ENCODE measurements around the gene XRCC1.
A peak's percentile ranks its signal among the peaks of the same experiment; 100 is the strongest.
"Not testable (repeated sequence)": the region's sequence is repeated elsewhere in the genome, so short reads cannot be mapped to it uniquely, and the experiment has no call there.

XRCC1 gene

GRCh38 chr19:43512399-43512798, 62.9 kb downstream of the XRCC1 start:
- H3K4me1 ChIP-seq (ENCODE audit: insufficient read depth, low read length); H3K36me3 ChIP-seq (ENCODE audit: insufficient read depth, low read length); H3K9ac ChIP-seq (ENCODE audit: low read depth, low read length); H3K9me3 ChIP-seq (ENCODE audit: control insufficient read depth, insufficient read depth, low read length): not testable (repeated sequence)

DNA sequence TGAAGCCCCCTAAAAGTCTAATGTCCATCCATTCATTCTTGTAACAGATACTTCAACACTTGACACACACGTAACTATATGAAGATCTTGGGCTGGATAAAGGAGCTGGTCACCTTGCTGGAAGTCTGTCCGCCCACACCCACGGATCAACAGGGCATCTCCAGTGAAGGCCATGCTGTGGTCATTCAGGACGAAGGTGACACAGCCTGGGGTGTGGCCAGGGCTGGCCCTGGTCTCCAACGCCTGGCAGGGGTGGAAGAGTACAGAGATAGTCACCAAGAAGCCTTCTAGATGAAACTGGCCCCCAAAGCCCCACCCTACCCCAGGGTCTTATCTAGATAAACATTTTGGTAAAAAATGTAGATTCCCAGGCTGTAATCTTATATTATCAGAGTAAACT, 64.0 kb downstream of the XRCC1 start:
- Histone ChIP-seq H3K4me1 (ENCODE audit: insufficient read depth, low read length) (no peaks in the 10 kb centered on the region), H3K9ac (ENCODE audit: low read depth, low read length) (no peak overlapping the region), H3K36me3 (ENCODE audit: insufficient read depth, low read length) (no peaks in the 10 kb centered on the region), H3K9me3 (ENCODE audit: control insufficient read depth, insufficient read depth, low read length) (no peaks in the 10 kb centered on the region)

DNA sequence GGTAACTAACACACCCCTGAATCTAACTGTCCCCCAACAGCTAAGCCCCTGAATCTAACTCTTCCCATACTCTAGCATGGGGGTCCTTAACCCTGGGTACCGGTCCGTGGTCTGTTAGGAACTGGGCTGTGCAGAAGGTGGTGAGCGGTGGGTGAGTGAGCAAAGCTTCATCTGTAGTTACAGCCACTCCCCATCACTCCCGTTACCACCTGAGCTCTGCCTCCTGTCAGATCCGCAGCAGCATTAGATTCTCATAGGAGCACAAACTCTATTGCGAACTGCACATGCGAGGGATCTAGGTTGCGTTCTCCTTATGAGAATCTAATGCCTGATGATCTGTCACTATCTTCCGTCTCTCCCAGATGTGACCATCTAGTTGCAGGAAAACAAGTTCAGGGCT, 64.6 kb downstream of the XRCC1 start:
- Histone ChIP-seq H3K9ac (ENCODE audit: low read depth, low read length) (no peak overlapping the region), H3K9me3 (ENCODE audit: control insufficient read depth, insufficient read depth, low read length) (no peaks in the 10 kb centered on the region), H3K36me3 (ENCODE audit: insufficient read depth, low read length) (no peaks in the 10 kb centered on the region), H3K4me1 (ENCODE audit: insufficient read depth, low read length) (no peaks in the 10 kb centered on the region)

DNA sequence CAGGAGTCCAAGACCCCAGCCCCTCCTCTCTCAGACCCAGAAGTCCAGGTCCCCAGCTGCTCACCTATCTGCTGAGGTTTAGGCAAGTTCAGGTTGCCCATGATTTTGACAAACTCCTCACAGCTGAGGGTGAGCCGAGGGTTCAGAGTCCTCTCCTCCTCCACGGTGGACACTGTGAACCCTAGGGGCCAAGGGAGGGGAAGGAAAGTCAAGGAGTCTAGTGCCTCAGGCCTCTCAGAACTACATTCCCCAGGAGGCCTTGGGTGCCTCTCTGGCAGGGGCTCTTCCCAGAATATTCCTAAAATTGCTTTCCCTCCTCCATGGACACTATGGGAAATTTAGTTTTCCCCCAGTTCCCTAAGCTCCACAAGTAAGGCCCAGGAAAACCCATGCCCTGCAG, 67.4 kb downstream of the XRCC1 start:
- H3K4me1 ChIP-seq (ENCODE audit: insufficient read depth, low read length) = no peaks in the 10 kb centered on the region; the same call in 1 of the 2 replicates
- H3K36me3 ChIP-seq (ENCODE audit: insufficient read depth, low read length) = no peaks in the 10 kb centered on the region
- no peak overlapping the region for H3K9ac ChIP-seq (ENCODE audit: low read depth, low read length)
- H3K9me3 ChIP-seq (ENCODE audit: control insufficient read depth, insufficient read depth, low read length) = no peaks in the 10 kb centered on the region

DNA sequence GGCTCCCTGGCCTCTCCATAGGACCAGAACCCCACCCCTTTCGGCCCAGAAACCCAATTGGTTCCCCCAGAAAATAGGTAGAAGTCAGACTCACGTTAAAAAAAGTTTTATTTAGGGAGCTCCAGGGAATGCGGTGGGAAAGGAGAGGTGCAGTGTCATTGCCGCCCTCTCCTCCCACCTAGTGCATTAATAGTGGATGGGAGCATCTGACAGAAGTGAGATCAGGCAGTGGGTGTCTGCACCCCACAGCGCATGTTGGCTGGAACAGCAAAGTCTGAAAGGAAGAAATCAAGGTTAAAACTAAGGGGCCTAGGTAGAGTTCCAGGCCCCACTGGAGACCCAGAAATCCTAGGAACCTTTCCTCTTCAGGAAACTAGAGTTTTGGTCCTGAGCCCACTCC, 68.7 kb downstream of the XRCC1 start:
- H3K9me3 ChIP-seq (ENCODE audit: control insufficient read depth, insufficient read depth, low read length) = no peaks in the 10 kb centered on the region
- no peaks in the 10 kb centered on the region for H3K36me3 ChIP-seq (ENCODE audit: insufficient read depth, low read length)
- H3K9ac ChIP-seq (ENCODE audit: low read depth, low read length) = no peak overlapping the region
- H3K4me1 ChIP-seq (ENCODE audit: insufficient read depth, low read length) = peaks cover 3% of the 10 kb centered on the region; the same call in 1 of the 2 replicates

- Histone ChIP-seq H3K9me3 (ENCODE audit: control insufficient read depth, insufficient read depth, low read length) (no peaks in the 10 kb centered on the region), H3K36me3 (ENCODE audit: insufficient read depth, low read length) (no peaks in the 10 kb centered on the region), H3K9ac (ENCODE audit: low read depth, low read length) (no peak overlapping the region), H3K4me1 (ENCODE audit: insufficient read depth, low read length) (peaks cover 3% of the 10 kb centered on the region; the same call in 1 of the 2 replicates)
These were observed 69.4 kb downstream of the XRCC1 start for GRCh38 chr19:43505941-43506340.

DNA sequence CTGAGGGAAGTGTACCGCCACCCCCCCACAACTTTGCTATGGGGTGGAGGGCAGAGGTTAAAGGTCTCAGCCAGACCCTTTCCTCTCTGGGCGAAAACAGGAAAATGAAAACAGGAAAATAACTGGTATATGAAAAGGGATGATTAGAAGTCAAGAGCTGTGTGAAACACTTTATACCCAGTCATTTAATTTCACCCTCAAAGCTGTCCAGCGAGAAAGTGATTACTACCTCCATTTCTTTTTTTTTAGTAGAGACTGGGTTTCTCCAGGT, 70.2 kb downstream of the XRCC1 start:
- H3K4me1 ChIP-seq (ENCODE audit: insufficient read depth, low read length) = peaks cover 3% of the 10 kb centered on the region; the same call in 1 of the 2 replicates
- no peaks in the 10 kb centered on the region for H3K9me3 ChIP-seq (ENCODE audit: control insufficient read depth, insufficient read depth, low read length)
- peak overlapping the region; percentile 97 for H3K9ac ChIP-seq (ENCODE audit: low read depth, low read length)
- H3K36me3 ChIP-seq (ENCODE audit: insufficient read depth, low read length) = no peaks in the 10 kb centered on the region

DNA sequence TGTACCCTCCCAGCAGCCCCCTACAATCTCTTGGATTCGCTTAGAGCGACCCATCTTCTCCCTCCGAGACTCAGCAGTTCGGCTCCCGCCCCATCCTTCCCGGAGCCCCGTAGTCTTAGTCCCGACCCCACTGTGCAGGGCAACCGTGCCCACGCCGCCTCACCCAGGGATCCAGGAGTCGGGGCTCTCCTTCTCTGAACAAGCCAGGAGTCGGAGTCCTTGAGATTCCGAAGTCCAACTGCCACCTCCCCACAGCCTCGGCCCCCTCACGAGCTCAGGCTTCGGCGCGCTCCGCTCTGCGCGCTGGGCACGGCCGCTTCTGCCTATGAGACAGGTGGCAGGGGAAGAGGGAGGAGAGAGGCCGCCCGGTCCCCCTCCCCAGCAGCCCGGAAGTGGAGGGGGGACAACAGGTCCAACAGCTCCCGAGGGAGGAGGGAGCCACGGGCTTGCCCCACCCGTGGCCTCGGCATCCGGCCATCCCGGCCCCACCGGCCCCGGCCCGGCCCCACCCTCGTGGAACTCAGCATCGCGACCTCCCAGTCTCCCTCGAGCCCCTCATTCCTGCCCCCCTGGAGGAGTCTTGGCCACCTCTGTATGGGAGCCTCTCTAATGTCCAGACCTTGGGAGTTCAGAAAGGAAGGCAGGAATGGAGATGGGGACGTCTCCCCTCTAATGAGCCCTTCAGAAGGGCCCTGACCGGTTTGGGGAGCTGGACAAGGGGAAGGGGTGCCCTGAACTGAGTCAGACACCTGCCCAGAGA, 70.7 kb downstream of the XRCC1 start, which contains the start of gene PHLDB3:
Gene PHLDB3 (minus strand): TSS at position 321 of the 760 bp plus-strand sequence. CDS start 628 bp downstream, outside the sequence.
- Histone ChIP-seq H3K9ac (ENCODE audit: low read depth, low read length) (peak within 1 kb of the TSS; percentile 97), H3K4me1 (ENCODE audit: insufficient read depth, low read length) (peaks cover 3% of the 10 kb centered on the region; the same call in 1 of the 2 replicates), H3K36me3 (ENCODE audit: insufficient read depth, low read length) (no peaks in the 10 kb centered on the region), H3K9me3 (ENCODE audit: control insufficient read depth, insufficient read depth, low read length) (no peaks in the 10 kb centered on the region)

DNA sequence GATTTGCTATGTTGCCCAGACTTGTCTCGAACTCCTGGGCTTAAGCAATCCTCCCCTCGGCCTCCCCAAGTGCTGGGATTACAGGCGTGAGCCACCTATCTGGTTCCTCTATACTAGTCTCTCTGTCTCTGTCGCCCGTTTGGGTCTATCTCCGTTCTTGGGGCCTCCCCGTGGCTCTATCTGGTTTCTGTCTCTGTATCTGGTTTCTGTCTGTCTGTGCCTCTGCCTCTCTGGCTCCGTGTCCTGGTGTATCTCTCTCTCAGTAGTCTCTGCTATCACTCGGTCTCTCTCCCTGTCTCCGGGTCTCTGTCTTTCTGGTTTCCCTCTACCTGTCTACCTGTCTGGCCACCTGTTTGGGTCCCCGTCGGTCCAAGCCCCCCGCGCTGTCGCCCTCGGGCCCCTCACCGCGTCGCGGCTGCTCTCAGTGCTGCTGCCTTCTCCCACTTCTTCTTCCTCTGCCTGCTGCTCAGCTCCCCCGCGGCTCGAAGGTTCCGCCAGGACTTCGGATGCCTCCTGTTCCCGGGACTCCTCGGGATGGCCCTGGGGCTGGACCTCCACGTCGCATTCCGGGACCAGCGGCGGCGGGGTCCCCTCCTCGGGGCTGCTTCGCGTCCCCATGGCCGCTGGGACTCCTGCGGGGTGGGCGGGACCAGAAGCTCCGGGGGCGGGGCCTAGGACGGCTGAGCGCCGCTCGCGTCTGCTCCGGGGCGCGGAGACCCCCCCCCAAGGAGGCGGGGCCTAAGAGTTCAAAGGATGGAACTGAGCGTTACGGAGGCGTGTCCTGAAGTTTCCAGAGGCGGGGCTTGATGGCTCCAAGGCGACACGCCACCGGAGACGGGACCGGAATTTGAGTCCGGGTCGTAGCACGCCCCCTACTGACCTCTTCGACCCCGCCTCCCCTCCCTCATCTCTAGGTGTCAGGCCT, 71.6 kb downstream of the XRCC1 start:
- Histone ChIP-seq H3K36me3 (ENCODE audit: insufficient read depth, low read length) (no peaks in the 10 kb centered on the region), H3K9ac (ENCODE audit: low read depth, low read length) (peak overlapping the region; percentile 97), H3K4me1 (ENCODE audit: insufficient read depth, low read length) (peaks cover 3% of the 10 kb centered on the region; the same call in 1 of the 2 replicates), H3K9me3 (ENCODE audit: control insufficient read depth, insufficient read depth, low read length) (no peaks in the 10 kb centered on the region)

DNA sequence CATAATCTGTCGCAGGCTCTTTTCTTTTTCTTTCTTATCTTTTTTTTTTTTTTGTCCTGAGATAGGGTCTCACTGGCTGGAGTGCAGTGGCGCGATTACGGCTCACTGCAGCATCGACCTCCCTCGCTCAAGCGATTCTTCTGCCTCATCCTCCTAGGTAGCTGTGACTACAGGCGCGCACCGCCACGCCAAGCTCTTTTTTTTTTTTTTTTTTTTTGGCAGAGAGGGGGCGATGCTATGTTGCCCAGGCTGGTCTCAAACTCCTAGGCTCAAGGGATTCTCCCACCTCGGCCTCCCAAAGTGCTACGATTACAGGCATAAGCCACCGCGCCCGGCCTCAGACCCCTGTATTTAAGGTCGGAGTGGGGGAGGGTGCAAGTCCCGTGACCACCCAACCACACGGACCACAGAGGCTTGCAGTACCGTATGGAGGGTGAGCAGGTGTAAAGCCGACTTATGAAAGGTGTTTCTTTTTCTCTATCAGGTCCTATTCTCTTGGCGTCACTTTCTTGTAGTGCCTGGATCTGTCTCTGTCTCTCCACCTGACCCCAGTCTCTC, 72.8 kb downstream of the XRCC1 start:
- Histone ChIP-seq H3K9me3 (ENCODE audit: control insufficient read depth, insufficient read depth, low read length) (no peaks in the 10 kb centered on the region), H3K9ac (ENCODE audit: low read depth, low read length) (peak overlapping the region; percentile 49; the same call in 1 of the 2 replicates)

DNA sequence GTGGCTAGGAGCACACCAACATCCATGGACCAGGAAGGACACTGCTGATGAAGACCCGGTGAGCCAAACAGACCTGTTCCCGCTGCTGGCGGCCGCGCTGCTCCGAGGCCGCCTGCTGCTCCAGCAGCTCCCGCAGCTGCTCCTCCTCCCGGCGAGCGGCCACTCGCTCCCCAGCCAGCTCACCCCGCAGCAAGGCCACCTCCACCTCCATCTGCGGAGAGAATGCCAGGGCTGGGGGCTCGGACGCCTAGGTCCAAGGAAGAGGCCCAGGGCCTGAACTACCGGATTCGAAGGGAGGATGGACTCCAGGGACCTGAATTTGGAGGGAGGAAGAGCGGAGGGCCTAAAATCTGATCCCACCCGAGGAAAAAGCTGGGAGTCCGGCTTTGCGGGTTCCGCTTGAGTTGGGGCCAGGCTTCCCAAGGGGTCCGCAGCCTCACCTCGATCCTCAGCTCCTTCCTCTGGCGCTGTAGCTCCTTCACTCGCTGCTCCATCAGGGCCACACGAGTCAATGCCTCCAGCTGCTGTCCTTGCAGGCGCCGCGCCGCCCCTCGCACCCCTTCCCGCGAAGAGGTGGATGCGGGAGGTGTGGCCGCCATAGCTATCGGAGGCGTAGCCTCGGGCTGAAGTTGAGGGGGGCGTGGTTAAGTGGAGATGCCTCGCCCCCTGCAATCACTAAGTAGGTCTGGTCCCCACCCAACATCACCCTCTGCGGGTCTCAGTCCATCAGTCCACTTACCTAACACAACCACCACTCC, 73.5 kb downstream of the XRCC1 start:
- H3K36me3 ChIP-seq (ENCODE audit: insufficient read depth, low read length) = no peaks in the 10 kb centered on the region
- no peaks in the 10 kb centered on the region for H3K9me3 ChIP-seq (ENCODE audit: control insufficient read depth, insufficient read depth, low read length)
- H3K9ac ChIP-seq (ENCODE audit: low read depth, low read length) = peak overlapping the region; percentile 49; the same call in 1 of the 2 replicates
- peaks cover 3% of the 10 kb centered on the region; the same call in 1 of the 2 replicates for H3K4me1 ChIP-seq (ENCODE audit: insufficient read depth, low read length)

More for the DNA sequence above, 72.8 kb downstream of the XRCC1 start:
- no peaks in the 10 kb centered on the region for H3K36me3 ChIP-seq (ENCODE audit: insufficient read depth, low read length)
- peaks cover 3% of the 10 kb centered on the region; the same call in 1 of the 2 replicates for H3K4me1 ChIP-seq (ENCODE audit: insufficient read depth, low read length)

DNA sequence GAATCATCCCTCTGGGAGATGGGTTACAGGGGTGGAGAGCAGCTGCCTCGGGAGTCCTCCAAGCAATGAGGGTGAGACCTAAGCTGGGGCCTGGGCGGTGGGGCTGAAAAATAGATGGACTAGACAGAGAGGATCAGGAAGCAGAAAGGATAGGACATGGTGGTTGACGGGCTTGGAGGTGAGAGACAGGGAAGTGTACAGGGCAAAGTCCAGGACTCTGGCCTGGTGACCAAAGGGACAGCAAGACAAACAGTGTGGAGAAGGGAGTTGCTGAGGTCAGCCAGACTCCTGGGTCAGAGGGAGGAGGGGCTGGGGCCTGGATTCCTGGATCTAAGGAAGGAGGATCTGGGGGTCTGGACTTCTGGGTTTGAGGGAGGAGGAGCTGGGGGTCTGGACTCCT, 76.3 kb downstream of the XRCC1 start:
- Histone ChIP-seq H3K4me1 (ENCODE audit: insufficient read depth, low read length) (peaks cover 3% of the 10 kb centered on the region; the same call in 1 of the 2 replicates), H3K9ac (ENCODE audit: low read depth, low read length) (no peak overlapping the region), H3K36me3 (ENCODE audit: insufficient read depth, low read length) (no peaks in the 10 kb centered on the region), H3K9me3 (ENCODE audit: control insufficient read depth, insufficient read depth, low read length) (no peaks in the 10 kb centered on the region)

- Histone ChIP-seq H3K9ac (ENCODE audit: low read depth, low read length) (no peak overlapping the region), H3K36me3 (ENCODE audit: insufficient read depth, low read length) (no peaks in the 10 kb centered on the region), H3K9me3 (ENCODE audit: control insufficient read depth, insufficient read depth, low read length) (no peaks in the 10 kb centered on the region), H3K4me1 (ENCODE audit: insufficient read depth, low read length) (peaks cover 3% of the 10 kb centered on the region; the same call in 1 of the 2 replicates)
These were observed 77.0 kb downstream of the XRCC1 start for GRCh38 chr19:43498233-43498842.

All from ES-I3 (cell line).